Coronary artery (tissue), 2 donors: Measurements from ENCODE around the gene DSE.

ENCODE experiments used
- DNase-seq: peaks from one replicate; pipeline ENCODE4 v3.0.0-alpha.2; 2017; ENCODE audit warnings: low spot score
- H3K27ac ChIP-seq, 2 donors: fragments of 200-600 bp; sonication (generic); one replicate each; pipeline ENCODE4 v1.5.1; 2016 to 2019
- H3K4me3 ChIP-seq: fragments of 200-600 bp; sonication (generic); 2 replicates; pipeline ENCODE4 v1.5.1; 2016; ENCODE audit warnings: mild to moderate bottlenecking, moderate library complexity
- CTCF ChIP-seq: fragments of 200-600 bp; sonication (generic); IDR thresholded peaks from one replicate; pipeline ENCODE4 v1.5.1; 2019; ENCODE audit warnings: antibody characterized with exemption

DSE gene

GRCh38 chr6:116433206-116433712 lies 62.5 kb downstream of the DSE start:
- DNase-seq: no peak
- Histone ChIP-seq H3K4me3 (no peak overlapping the region), H3K27ac (no peak overlapping the region)
- no peak for TF ChIP-seq CTCF

- no peak for DNase-seq
- Histone ChIP-seq H3K27ac (no peak overlapping the region), H3K4me3 (no peak overlapping the region)
- TF ChIP-seq CTCF: no peak
Observed at GRCh38 chr6:116434056-116434725, 63.4 kb downstream of the DSE start.

GRCh38 chr6:116436586-116436985 lies 65.8 kb downstream of the DSE start:
- no peak for DNase-seq
- TF ChIP-seq CTCF: no peak
- H3K4me3 ChIP-seq: no peak overlapping the region
- H3K27ac ChIP-seq: no peak overlapping the region

GRCh38 chr6:116437656-116438055 lies 66.9 kb downstream of the DSE start:
- Histone ChIP-seq H3K4me3 (no peak overlapping the region), H3K27ac (no peak overlapping the region)
- no peak for TF ChIP-seq CTCF
- no peak for DNase-seq

GRCh38 chr6:116438590-116439448 lies 68.1 kb downstream of the DSE start:
- no peak for TF ChIP-seq CTCF
- no peak overlapping the region for H3K4me3 ChIP-seq
- H3K27ac ChIP-seq: no peak overlapping the region
- no peak for DNase-seq

GRCh38 chr6:116439522-116440051 lies 68.8 kb downstream of the DSE start:
- H3K27ac ChIP-seq: no peak overlapping the region
- no peak for DNase-seq

More at GRCh38 chr6:116439522-116440051, 68.8 kb downstream of the DSE start:
- H3K4me3 ChIP-seq: no peak overlapping the region
- TF ChIP-seq CTCF: no peak
